SJSA1 (cell line): ENCODE data around the gene HNRNPH2. TPM values are rescaled to one million over a fixed set of nuclear protein-coding genes. Genes with fewer than 3 reads are reported as not detected.

Source experiments
- DNase-seq, 2 experiments: peaks; one replicate each; pipeline ENCODE4 v3.0.0-alpha.2; 2015 to 2020; ENCODE audit warnings: low spot score in 2 of 2, low read depth in 1 of 2
- H3K27ac ChIP-seq: fragments of 250-450 bp; sonication (Bioruptor Pico); 2 replicates; pipeline ENCODE4 v1.5.1; 2020; ENCODE audit warnings: mild to moderate bottlenecking, moderate library complexity
- H3K27me3 ChIP-seq: fragments of 250-450 bp; sonication (Bioruptor Pico); replicated peaks from 2 replicates; pipeline ENCODE4 v1.5.1; 2020; ENCODE audit warnings: mild to moderate bottlenecking, moderate library complexity
- H3K36me3 ChIP-seq: fragments of 250-450 bp; sonication (Bioruptor Pico); 2 replicates; pipeline ENCODE4 v1.5.1; 2020; ENCODE audit warnings: mild to moderate bottlenecking
- H3K4me1 ChIP-seq: fragments of 250-450 bp; sonication (Bioruptor Pico); replicated peaks from 2 replicates; pipeline ENCODE4 v1.6.1; 2021; ENCODE audit warnings: mild to moderate bottlenecking
- H3K4me3 ChIP-seq: fragments of 250-450 bp; sonication (Bioruptor Pico); 2 replicates; pipeline ENCODE4 v1.5.1; 2020; ENCODE audit warnings: mild to moderate bottlenecking
- H3K9me3 ChIP-seq: fragments of 250-450 bp; sonication (Bioruptor Pico); replicated peaks from 2 replicates; pipeline ENCODE4 v1.5.1; 2020; ENCODE audit warnings: mild to moderate bottlenecking
- total RNA-seq: library from RNA; depleted of rRNA; stranded (reverse); fragments of >200 nt; shearing (Covaris generic); gene quantifications from 2 replicates; pipeline ENCODE4 v1.2.3, GENCODE V29; 2014; rRNA removed

The HNRNPH2 gene
- total RNA-seq, 1 experiment from 2014 or later = 58.9 TPM

DNA sequence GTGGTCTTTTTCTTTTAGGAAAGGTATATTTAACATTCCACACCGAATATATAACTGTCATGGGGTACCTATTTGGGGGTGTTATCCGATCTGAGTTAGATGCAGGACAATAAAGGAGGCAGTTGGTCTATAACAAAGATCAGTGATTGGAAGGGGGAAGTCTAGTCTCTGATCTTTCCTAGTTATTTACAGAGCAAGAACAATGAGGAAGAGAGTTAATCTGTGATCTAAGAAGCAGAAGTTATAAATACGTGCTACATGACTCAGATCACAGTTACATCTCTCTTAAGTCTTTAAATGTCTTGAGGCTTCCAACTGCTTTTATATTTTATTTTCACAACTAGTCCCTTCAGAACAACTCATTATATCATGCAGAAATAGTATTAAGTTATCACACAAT is 44.0 kb downstream of the HNRNPH2 start:
- Histone ChIP-seq H3K4me3 (no peak overlapping the region), H3K27ac (peak overlapping the region; percentile 24)
- peak in 1 of 2 experiments; percentile 7 for DNase-seq

DNA sequence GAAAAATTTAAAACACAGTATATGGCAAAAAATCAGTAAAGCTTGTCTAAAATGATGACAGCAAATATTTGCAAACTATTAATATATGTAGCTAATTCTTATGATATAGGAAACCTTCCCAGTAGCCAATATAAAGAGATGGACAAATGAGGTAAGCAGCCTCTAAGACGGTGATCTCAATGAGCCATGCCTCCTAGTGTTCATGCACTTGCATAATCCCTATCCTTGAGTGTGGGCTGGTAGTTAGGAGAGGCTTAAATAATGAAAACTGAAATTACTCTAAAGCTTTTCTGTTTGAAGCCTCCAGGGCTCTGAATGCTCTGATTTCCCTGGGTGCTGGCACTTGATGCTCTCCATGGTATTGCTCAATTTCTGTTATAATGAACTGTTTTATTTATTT is 52.6 kb downstream of the HNRNPH2 start:
- no peak for DNase-seq

More for the DNA sequence above, 44.0 kb downstream of the HNRNPH2 start:
- no peaks in the 10 kb centered on the region for H3K36me3 ChIP-seq
- H3K9me3 ChIP-seq = no peaks in the 10 kb centered on the region
- H3K27me3 ChIP-seq = no peaks in the 10 kb centered on the region
- peaks cover 17% of the 10 kb centered on the region for H3K4me1 ChIP-seq

DNA sequence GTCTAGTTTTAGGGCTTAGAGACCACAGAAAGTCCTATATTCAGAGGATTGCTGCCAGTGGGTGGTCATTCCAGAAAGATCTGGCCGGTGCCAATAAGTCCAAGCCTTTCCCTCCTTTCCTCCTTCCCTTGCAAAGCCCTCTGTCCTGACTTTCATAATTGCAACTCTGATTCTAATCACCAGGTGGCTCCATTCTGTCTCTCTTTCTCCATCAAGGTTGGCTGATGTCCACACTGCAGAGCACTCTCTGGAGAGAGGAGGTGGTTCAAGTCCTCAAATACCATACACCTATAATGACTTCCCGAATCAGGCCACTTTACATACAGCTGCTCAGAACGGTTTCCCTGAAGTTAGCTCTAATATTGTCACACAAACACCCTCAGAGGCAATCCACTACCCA is 54.9 kb downstream of the HNRNPH2 start:
- H3K4me1 ChIP-seq = no peaks in the 10 kb centered on the region
- H3K27me3 ChIP-seq = no peaks in the 10 kb centered on the region
- no peak overlapping the region for H3K27ac ChIP-seq
- H3K4me3 ChIP-seq = no peak overlapping the region
- H3K9me3 ChIP-seq = no peaks in the 10 kb centered on the region
- no peaks in the 10 kb centered on the region for H3K36me3 ChIP-seq
- DNase-seq = peak in 1 of 2 experiments; percentile 45

More for the DNA sequence above, 52.6 kb downstream of the HNRNPH2 start:
- Histone ChIP-seq H3K4me1 (no peaks in the 10 kb centered on the region), H3K27me3 (no peaks in the 10 kb centered on the region), H3K9me3 (no peaks in the 10 kb centered on the region), H3K4me3 (no peak overlapping the region), H3K36me3 (no peaks in the 10 kb centered on the region), H3K27ac (no peak overlapping the region)

Other genes with a start within 250 kb of the HNRNPH2 start
- gene DRP2, start 188.4 kb upstream of the HNRNPH2 start, total RNA-seq = 0.03 TPM in 1 of 2 replicates, not detected in the other
- gene TAF7L, start 116.9 kb upstream of the HNRNPH2 start, total RNA-seq = 0.08 TPM in 1 of 2 replicates, not detected in the other
- gene TIMM8A, start 59.5 kb upstream of the HNRNPH2 start, total RNA-seq = 0.94 and 3.7 TPM in 2 replicates
- not detected in 2 replicates for gene BTK, start 22.0 kb upstream of the HNRNPH2 start, total RNA-seq
- gene RPL36A, start 17.2 kb upstream of the HNRNPH2 start, total RNA-seq = 1,028 and 2,711 TPM in 2 replicates
- 47.6 and 51.7 TPM in 2 replicates for gene GLA, start 297 bp upstream of the HNRNPH2 start, total RNA-seq
- 3.9 and 5.8 TPM in 2 replicates for gene ARMCX4, start 77.2 kb downstream of the HNRNPH2 start, total RNA-seq
- 15.5 and 19.6 TPM in 2 replicates for gene ARMCX1, start 142.3 kb downstream of the HNRNPH2 start, total RNA-seq
- gene ARMCX6, start 209.8 kb downstream of the HNRNPH2 start, total RNA-seq = 42.7 and 45.4 TPM in 2 replicates
- gene ARMCX3, start 214.9 kb downstream of the HNRNPH2 start, total RNA-seq = 36.1 and 37.6 TPM in 2 replicates